NCI-H748 (cell line): Measurements from ENCODE around the gene FXYD5.
"Not testable (repeated sequence)": the region's sequence is repeated elsewhere in the genome, so short reads cannot be mapped to it uniquely, and the experiment has no call there.

Experiments
- DNase-seq: peaks from one replicate; lab custom pipeline; 2025; ENCODE audit not compliant: unreplicated experiment; lab: John Stamatoyannopoulos, UW

FXYD5 gene

DNA sequence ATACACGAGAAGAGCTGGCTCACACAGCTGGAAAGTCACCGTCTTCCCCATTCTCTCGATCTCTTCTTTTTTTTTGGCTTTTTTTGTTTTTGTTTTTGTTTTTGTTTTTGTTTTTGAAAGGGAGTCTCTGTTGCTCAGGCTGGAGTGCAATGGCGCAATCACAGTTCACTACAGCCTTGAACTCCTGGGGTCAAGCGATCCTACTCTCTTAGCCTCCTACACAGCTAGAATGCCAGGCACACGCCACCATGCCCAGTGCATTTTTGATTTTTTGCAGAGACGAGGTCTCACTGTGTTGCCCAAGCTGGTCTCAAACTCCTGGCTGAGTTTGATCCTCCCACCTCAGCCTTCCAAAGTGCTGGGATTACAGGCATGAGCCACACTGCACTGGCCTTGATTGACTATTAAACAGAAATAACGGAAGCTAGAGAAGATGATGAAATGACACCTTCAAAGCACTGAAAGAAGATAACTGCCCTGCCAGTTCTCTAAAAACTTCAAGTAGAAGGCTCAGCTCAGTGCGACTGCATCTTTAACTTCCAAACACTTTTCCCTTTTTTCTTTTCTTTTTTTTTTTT, 34.9 kb upstream of the FXYD5 start:
- no peak for DNase-seq

DNA sequence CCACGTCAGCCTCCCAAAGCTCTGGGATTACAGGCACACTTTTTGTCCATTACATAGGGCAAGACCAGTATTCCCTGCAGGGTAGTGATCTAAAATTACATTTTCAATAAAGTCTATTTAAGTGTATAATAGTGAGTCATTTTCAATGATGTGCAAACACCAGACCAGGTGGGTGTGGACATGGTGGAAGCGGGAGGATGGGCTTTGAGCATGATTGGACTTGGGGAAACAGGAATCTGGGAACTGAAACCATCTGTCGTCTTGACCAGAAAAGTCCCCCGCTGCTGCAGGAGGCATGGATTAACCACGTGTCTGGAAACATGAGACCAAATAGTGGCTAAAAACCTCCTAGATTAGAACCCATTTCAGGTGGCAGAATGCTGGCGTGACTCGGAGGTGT, 34.0 kb upstream of the FXYD5 start:
- DNase-seq, result peak; percentile 98

DNA sequence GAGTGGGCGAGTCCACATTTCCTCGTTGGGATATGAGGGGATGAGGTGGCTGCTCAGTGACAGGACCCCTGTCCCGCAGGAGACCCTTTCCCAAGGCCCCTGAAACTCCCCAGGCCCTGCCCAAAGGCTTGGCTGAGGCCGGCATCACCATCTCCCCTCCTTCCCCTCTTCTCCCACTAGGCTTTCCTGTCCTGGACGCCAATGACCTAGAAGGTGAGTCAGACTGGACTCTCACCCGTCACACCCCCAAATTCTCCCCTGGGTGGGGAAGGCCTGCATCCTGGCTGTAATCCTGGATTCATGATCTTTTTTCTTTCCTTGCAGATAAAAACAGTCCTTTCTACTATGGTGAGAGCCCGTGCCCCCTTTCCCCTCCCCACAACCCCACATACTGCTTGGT, 33.6 kb upstream of the FXYD5 start:
- DNase-seq, result no peak

DNA sequence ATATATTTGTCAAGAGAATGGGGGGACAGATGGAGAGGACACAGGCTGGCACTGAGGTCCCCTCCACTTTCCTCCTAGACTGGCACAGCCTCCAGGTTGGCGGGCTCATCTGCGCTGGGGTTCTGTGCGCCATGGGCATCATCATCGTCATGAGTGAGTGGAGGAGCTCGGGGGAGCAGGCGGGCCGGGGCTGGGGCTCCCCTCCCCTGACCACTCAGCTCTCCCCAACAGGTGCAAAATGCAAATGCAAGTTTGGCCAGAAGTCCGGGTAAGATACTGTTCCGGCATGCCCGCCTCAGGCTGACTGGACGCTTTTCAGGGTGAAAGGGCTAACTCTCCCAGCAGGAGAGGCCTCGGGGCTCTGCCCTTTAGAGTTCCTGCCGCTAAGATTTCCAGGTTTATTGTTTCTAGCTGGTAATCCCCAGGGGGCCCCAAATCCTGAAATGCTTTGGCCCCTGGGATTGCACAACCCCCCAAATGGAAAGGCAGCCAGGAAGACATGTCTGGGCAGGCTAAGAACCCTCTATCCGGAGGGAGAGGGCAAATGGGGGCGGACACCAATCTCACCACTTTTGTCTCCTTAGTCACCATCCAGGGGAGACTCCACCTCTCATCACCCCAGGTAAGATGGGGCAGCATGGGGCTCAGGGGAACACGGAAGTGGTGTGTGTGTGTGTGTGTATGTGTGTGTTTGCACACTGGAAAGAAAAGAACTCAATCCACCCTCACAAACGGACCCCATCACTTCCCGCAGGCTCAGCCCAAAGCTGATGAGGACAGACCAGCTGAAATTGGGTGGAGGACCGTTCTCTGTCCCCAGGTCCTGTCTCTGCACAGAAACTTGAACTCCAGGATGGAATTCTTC, 31.6 kb upstream of the FXYD5 start:
- no peak for DNase-seq

DNA sequence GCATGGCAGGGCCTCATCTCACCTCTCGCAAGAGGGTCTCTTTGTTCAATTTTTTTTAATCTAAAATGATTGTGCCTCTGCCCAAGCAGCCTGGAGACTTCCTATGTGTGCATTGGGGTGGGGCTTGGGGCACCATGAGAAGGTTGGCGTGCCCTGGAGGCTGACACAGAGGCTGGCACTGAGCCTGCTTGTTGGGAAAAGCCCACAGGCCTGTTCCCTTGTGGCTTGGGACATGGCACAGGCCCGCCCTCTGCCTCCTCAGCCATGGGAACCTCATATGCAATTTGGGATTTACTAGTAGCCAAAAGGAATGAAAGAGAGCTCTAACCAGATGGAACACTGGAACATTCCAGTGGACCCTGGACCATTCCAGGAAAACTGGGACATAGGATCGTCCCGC, 31.0 kb upstream of the FXYD5 start:
- no peak for DNase-seq

DNA sequence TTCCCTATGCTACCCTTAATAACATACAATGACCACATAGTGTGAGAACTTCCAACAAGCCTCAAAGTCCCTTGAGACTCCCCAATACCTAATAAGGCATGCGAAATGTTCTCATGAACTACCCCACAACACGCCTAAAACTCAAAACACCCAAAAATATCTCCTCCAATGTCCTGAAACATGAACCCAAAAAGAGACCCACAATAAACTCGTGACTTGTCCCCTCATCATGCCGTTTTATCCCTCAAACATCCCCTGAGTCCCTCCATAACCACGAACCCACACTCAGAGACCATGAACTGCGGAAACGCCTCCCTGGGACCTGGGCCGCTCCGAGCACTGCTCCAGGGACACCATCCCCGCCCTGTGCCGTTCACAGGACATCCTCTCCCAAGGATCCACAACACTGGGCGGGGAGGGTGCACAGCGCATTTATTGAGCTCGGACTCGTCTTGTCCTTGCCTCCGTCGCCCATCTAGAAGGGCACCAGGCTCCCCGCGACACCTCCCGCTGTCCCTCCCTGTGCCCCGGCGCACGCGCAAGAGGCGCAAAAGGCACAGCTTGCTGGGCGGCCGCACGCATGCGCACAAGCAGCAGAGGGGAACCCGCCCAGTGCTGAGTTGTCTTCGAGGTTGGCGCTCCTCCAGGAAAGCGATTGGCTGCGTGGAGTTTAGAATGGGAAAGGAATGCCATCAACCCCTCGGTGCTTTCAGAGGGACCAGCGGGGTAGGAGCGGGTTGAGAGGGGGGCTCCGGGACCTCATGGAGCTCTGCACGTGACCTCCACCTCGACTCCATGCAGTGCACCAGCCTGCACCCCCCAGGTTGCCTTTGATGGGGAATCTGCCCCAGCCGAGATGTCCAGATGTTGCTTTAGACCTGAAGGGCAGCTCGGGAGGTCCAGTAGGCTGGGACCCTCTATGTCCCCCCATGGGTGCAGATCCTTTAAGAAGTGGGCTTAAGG, 30.2 kb upstream of the FXYD5 start:
- DNase-seq, result peak; percentile 93

DNA sequence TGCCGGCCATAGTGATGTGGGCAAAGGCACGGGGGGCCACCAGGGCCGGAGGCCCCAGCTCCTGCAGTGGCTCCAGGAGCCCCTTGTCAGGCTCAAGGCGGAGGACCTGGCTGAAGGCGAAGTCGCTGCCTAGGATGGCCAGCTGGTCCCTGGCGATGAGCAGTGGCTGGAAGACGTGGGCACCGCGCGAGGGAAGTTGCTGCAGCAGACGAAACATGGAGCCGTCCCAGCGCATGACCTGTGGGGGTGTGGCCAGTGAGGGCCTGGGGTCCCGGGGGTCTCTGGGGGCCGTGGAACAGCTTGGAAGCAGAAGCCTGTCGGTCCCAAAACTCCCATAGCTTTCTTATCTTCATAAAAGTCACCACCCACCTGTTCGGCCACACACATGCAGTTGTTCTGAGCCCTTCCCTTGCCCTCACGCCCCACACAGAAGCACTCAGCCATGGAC, 29.2 kb upstream of the FXYD5 start:
- no peak for DNase-seq

DNA sequence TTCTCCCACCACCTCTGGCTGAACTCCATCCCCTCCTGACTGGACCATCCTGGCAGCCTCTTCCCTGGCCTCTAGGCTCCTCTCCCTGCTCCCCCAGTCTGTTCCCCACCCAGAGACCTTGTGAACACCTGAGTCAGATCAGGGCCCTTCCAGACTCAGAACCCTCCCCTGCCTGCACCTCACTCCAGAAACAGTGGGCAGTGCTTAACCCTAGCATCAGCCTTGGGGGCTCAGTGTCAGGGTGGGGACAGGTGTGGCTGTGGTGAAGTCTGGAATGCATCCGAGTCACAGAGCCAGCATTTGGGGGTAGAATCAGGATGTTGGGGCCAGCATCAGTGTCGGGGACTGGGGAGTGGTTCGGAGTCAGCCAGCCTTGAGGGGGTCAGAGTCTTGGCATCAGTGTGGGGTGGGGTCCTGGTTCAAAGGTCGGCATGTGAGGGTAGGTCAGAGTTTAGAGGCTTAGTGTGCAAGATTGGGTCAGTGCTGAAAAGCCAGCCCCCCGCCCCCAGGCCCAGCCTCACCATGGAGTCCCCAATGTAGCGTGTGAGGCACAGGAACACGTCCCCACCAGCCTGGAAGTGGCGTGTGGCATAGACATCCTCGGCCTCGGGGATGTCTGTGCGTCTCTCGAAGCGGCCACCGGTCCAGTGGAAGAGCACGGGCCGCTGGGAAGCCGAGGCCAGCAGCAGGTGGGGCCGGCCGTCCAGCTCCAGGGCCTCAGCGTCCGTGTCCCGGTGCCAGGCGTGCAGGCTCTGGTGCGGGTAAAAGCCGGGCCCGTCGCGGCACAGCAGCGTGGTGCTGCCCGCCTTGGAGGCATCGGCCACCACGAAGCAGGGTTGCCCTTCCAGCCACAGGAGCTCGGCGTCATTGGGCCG, 28.5 kb upstream of the FXYD5 start:
- no peak for DNase-seq

DNA sequence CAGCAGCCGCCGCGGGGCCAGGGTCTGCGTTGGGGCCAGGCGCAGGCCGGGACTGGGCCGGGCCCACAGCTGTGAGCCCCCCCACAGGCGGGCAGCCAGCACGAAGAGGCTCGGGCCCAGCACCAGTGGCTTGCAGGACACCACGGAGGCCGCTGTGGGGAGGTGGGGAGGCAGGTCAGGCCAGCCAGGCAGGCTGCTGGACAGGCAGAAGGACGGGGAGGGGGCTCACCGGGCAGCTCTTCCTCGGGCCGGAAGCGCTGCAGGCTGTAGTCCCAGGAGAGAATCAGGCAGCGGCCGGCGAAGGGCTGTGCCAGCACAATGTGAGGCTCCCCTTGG, 27.9 kb upstream of the FXYD5 start:
- DNase-seq, result no peak

DNA sequence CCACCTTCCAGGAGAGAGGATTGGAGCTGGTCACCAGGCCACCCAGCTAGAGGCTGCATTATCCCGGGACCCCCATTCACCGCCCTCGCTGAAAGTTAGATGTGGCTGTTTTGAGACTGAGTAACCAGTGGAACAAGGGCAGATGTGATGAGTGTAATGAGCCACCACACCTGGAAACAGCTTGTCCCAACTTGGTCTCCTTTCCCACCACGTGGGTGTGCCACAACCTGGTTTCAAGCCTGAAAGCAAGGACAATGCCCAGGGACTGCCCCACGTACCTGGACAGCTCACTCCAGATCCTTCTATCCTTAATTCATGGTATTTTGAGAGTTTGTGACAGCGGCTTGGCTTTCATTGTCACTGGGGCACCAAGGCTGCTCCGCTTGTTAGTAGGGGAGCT, 26.7 kb upstream of the FXYD5 start:
- no peak for DNase-seq

DNA sequence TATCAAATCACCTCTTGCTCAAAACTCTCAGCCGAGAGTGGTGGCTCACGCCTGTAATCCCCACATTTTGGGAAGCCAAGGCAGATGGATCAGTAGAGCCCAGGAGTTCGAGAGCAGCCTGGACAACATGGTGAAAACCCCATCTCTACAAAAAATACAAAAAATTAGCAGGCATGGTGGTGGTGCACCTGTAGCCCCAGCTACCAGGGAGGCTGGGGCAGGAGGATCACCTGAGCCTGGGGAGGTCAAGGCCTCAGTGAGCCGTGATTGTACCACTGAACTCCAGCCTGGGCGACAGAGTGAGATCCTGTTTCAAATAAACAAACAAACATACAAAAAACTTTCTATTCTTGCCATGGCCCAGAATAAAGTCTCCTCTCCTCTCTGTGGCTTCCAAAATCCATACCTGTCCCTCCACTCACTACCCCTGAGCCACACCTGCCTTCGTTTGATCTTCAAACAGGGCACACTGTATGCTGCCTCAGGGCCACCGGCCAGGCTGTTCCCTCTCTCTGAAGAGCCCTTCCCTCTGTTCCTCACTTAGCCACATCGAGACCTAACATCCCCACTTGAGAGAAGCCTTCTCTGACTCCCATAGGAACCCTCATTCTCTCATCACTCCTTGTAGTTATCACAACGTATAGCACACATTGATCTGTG, 26.0 kb upstream of the FXYD5 start:
- no peak for DNase-seq

DNA sequence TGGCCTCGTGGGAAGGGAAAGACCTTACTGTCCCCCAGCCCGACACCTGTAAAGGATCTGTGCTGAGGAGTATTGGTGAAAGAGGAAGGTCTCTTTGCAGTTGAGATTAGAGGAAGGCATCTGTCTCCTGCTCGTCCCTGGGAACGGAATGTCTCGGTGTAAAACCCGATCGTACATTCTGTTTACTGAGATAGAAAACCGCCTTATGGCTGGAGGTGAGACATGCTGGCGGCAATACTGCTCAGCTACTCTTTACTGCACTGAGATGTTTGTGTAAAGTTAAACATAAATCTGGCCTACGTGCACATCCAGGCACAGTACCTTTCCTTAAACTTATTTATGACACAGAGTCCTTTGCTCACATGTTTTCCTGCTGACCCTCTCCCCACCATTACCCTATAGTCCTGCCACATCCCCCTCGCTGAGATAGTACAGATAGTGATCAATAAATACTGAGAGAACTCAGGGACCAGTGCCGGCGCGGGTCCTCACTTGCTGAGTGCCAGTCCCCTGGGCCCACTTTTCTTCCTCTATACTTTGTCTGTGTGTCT, 24.7 kb upstream of the FXYD5 start:
- not testable (repeated sequence) for DNase-seq

DNA sequence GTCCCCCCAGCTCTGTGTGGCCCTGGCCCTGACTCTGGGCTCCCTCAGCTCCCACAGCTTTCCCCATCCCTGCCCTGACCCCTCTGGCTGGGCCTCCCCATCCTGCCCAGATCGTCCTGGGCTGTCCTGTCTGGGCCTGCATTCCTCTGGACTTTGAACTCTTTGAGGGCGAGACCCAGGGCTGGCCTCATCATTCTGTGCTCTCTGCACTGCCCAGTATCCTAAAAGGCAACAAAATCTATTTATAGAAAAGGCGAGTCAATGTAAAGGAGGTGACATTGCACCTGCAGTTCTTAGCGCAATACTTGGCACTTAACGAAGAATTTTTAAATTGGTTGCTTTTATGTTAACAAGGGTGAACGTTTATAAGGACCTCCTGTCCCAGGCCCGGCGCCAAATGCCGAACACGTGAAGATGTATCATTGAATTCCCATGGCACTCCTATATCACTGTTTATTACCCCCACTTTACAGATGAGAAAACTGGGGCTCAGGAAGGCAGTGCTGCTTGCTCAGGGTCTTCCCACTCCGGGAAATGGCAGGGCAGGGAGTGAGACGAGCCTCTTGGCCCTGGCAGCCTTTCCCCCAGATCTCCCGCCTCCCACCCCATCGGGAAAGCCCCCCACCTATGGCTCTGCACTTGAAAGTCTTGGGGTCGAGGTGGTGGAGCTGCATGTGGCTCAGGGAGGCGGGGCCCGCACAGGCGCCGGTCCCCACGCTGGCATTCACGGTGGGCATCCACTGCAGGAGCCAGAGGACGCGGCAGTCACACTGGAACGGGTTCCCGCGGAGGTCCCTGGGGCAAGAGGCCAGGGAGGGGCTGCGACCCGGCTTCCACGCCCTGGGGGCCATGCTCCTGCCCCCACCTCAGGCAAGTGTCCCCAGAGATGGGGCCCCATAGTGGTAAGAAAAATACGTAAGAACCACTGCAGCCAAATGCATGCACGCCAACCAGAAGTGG, 23.5 kb upstream of the FXYD5 start:
- no peak for DNase-seq

DNA sequence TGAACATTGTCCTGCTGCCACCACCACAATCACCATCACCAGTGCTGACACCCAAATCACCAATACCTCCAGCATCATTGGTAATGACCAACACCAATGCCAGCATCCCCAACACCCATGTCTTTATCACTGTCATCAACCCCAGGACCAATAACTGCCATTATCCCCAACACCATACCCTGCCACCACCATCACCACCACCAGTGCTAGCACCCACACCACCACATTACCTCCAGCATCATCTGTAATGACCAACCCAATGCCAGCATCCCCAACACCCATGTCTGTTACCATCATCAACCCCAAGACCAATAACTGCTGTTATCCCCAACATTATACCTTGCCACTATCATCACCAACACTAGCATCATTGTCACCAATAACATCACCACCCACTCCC, 22.3 kb upstream of the FXYD5 start:
- no peak for DNase-seq

DNA sequence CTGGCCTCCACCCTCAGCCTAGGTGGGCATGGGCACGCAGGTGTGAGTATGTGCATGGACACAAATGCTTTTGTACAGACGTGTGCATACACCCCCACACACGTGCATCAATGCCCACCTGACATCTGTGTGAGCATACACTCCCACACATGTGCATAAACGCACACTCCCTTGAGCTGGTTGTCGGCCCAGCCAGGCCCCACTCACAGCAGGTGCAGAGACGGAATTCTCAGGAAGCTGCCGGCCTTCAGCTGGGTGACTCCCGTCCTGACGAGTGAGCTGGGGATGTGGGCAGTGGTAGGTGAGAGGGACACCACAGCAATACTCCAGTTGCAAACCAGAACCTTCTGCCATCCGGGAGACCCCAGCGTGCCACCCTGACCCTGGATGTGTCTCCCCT, 20.7 kb upstream of the FXYD5 start:
- no peak for DNase-seq

DNA sequence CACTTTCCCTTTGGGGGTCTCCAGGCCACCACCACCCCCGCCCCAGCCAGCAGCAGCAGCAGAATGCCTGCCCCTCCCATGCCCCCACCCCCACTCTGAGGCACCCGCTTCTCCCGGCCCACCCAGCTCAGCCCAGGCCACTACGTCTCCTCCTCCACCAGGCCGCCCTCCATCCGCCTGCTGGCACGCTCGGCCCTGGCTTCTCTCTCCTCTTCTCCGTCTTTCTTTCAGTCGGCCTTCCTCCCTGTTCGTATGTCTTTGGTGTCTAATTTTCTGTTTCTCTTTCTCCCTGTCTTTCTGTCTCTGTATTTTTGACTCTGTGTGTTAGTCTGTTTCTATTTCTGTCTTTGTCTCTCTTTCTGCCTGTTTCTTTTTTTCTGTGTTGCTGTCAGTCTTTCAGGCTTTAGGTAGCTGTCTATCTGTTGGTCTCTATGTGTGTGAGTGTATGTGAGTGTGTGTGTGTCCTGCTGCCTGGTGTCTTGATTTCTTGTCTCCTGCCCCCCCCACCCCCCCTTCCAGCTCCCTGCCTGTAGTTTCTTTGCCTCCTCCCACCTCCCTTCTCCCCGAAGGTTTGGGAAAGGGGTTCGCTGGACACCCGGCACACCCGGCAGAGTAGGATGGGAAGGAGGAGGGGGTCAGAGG, 19.8 kb upstream of the FXYD5 start, which contains the start of gene LGI4:
LGI4 (minus strand) TSS at position 459 of the 642 bp plus-strand sequence; CDS start at position 80, 379 bp downstream.
- DNase-seq, result no peak

DNA sequence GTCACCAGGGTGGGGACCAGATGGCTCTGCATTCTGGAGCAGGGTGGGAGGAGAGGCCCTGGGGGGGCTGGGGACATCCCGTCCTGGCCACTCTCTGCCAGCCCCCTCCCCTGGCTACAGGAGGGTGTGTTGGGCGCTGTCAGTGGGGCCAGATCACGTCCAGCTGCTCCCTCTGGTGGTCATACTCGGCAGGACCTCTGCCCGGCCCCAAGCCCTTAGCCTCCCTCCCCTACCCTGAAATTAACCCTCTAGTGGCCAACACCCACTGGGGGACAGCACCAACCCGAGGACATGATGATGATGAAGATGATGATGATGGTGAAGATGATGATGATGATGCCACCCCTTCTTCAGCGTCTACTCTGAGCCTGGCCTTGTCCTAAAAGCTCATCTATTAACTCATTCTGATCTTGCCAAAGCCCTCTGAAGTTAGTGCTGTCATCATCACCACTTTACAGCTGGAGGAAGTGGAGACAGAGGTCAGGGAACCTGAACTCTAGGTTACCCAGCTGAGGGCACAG, 19.1 kb upstream of the FXYD5 start:
- DNase-seq, result peak; percentile 63

DNA sequence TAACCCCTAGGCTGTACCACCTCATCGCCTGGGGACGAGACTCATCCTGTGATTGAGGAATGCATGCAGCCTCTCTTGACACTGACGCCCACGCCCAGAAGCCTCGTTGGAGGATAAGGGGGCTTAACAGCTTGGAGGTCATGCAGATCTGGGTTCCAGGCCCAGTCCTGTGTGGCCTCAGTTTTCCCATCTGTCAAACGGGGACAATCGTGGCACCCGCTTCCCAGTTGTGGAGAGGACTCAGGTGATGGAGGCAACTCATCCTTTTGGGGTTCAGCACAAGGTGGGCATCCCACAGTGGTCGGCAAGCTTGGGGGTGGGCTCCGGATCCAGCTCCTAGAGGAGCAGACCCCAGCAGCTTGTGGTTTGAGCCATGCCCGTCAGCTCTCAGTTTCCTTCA, 18.3 kb upstream of the FXYD5 start:
- DNase-seq, result no peak
